ENCODE data around the gene TMBIM1.

Gene TMBIM1

GRCh38 chr2:218271487-218271797 is 20.9 kb downstream of the TMBIM1 start:
- DNase-seq: no peak

- DNase-seq: no peak
Measured at GRCh38 chr2:218270721-218271486, 21.4 kb downstream of the TMBIM1 start.

- DNase-seq: peak; percentile 100
Measured at GRCh38 chr2:218269900-218270720, 22.2 kb downstream of the TMBIM1 start, which contains the start of the genes AAMP and PNKD. Gene AAMP (minus strand): TSS chr2:218270137. CDS start chr2:218270086, 51 bp downstream. Gene PNKD (plus strand): TSS chr2:218270519. CDS start chr2:218270536, 17 bp downstream.

GRCh38 chr2:218267259-218267658 is 25.0 kb downstream of the TMBIM1 start:
- no peak for DNase-seq

- DNase-seq: no peak
Measured at GRCh38 chr2:218266316-218266979, 25.9 kb downstream of the TMBIM1 start.

- no peak for DNase-seq
Measured at GRCh38 chr2:218265626-218266025, 26.7 kb downstream of the TMBIM1 start.

GRCh38 chr2:218264773-218265561 is 27.3 kb downstream of the TMBIM1 start:
- no peak for DNase-seq

- DNase-seq: no peak
Measured at GRCh38 chr2:218263817-218264641, 28.3 kb downstream of the TMBIM1 start.

GRCh38 chr2:218262631-218263586 is 29.4 kb downstream of the TMBIM1 start:
- DNase-seq: no peak

- no peak for DNase-seq
Measured at GRCh38 chr2:218262237-218262600, 30.1 kb downstream of the TMBIM1 start.

- DNase-seq: no peak
Measured at GRCh38 chr2:218261423-218262236, 30.7 kb downstream of the TMBIM1 start.

GRCh38 chr2:218260742-218261422 is 31.4 kb downstream of the TMBIM1 start, which contains the start of gene GPBAR1:
Gene GPBAR1 (plus strand): TSS chr2:218261015. CDS start chr2:218262725, 1,710 bp downstream.
- DNase-seq: no peak

GRCh38 chr2:218260166-218260565 is 32.1 kb downstream of the TMBIM1 start:
- no peak for DNase-seq

GRCh38 chr2:218259099-218259961 is 33.0 kb downstream of the TMBIM1 start:
- peak; percentile 56 for DNase-seq

GRCh38 chr2:218257390-218257981 is 34.8 kb downstream of the TMBIM1 start:
- DNase-seq: no peak

GRCh38 chr2:218256612-218257350 is 35.5 kb downstream of the TMBIM1 start:
- no peak for DNase-seq

- DNase-seq: no peak
Measured at GRCh38 chr2:218255446-218255845, 36.9 kb downstream of the TMBIM1 start.
